SU-DHL-6 (cell line): ENCODE results near the gene FEM1B.

ENCODE experiments used
- H2AFZ ChIP-seq: fragments of 200-600 bp; sonication (generic); 2 replicates; pipeline ENCODE4 v1.6.1; 2014; ENCODE audit warnings: low read depth, mild to moderate bottlenecking, moderate library complexity, mixed read lengths, antibody characterized with exemption, low read length; ENCODE audit not compliant: severe bottlenecking
- H3F3A ChIP-seq: fragments of 200-600 bp; shearing (Covaris generic); 2 replicates; pipeline ENCODE4 v1.6.0; 2016; ENCODE audit warnings: antibody characterized with exemption, mild to moderate bottlenecking; ENCODE audit not compliant: insufficient read depth
- H3K27ac ChIP-seq: fragments of 200-600 bp; sonication (generic); 2 replicates; pipeline ENCODE4 v1.5.1; 2016; ENCODE audit warnings: low read depth, mild to moderate bottlenecking, low read length, moderate library complexity, mixed read lengths
- H3K27me3 ChIP-seq: fragments of 200-600 bp; sonication (generic), shearing (Covaris generic); 2 replicates; pipeline ENCODE4 v1.6.0; 2014; ENCODE audit warnings: mild to moderate bottlenecking, low read length
- H3K36me3 ChIP-seq: fragments of 200-600 bp; sonication (generic); 2 replicates; pipeline ENCODE4 v1.6.1; 2014; ENCODE audit warnings: mild to moderate bottlenecking, low read length, mixed read lengths
- H3K4me2 ChIP-seq: fragments of 300-600, 200-600 bp; shearing (Covaris generic), sonication (generic); 2 replicates; pipeline ENCODE4 v1.6.0; 2014; ENCODE audit warnings: low read length, low read depth, mild to moderate bottlenecking; ENCODE audit not compliant: poor library complexity, severe bottlenecking
- H3K4me3 ChIP-seq: fragments of 200-600 bp; sonication (generic); 2 replicates; pipeline ENCODE4 v1.5.1; 2014; ENCODE audit warnings: antibody characterized with exemption, low read length, mild to moderate bottlenecking, mixed read lengths; ENCODE audit not compliant: insufficient read depth, poor library complexity, severe bottlenecking
- H3K79me2 ChIP-seq: fragments of 200-600 bp; sonication (generic); 2 replicates; pipeline ENCODE4 v1.6.1; 2014; ENCODE audit warnings: mild to moderate bottlenecking, low read length, moderate library complexity; ENCODE audit not compliant: insufficient read depth
- H3K9ac ChIP-seq: fragments of 200-600 bp; sonication (generic); 2 replicates; pipeline ENCODE4 v1.7.0; 2014; ENCODE audit warnings: mild to moderate bottlenecking, low read length
- H3K9me2 ChIP-seq: fragments of 200-600 bp; sonication (generic); replicated peaks from 2 replicates; pipeline ENCODE4 v1.6.1; 2014; ENCODE audit warnings: low read length; ENCODE audit not compliant: insufficient read depth
- H3K9me3 ChIP-seq: fragments of 200-600 bp; sonication (generic); 2 replicates; pipeline ENCODE4 v1.6.1; 2014; ENCODE audit warnings: low read length, mixed read lengths; ENCODE audit not compliant: insufficient read depth
- H4K20me1 ChIP-seq: fragments of 200-600 bp; sonication (generic); 2 replicates; pipeline ENCODE4 v1.6.1; 2014; ENCODE audit warnings: low read depth, mild to moderate bottlenecking, antibody characterized with exemption, low read length, moderate library complexity, mixed read lengths
- EZH2phosphoT487 ChIP-seq: fragments of 200-600 bp; sonication (generic), shearing (Covaris generic); conservative IDR thresholded peaks from 2 replicates; pipeline ENCODE4 v1.6.1; 2018; ENCODE audit warnings: mild to moderate bottlenecking, antibody characterized with exemption, low read length, moderate library complexity, mixed read lengths
- TF ChIP-seq, protein P1 (sequence below): fragments of 200-600 bp; sonication (generic); IDR thresholded peaks from one replicate; pipeline ENCODE4 v1.5.1; 2017; ENCODE audit warnings: antibody characterized with exemption, mild to moderate bottlenecking, low read length, moderate library complexity; ENCODE audit not compliant: insufficient read depth, poor library complexity, severe bottlenecking

FEM1B gene

DNA sequence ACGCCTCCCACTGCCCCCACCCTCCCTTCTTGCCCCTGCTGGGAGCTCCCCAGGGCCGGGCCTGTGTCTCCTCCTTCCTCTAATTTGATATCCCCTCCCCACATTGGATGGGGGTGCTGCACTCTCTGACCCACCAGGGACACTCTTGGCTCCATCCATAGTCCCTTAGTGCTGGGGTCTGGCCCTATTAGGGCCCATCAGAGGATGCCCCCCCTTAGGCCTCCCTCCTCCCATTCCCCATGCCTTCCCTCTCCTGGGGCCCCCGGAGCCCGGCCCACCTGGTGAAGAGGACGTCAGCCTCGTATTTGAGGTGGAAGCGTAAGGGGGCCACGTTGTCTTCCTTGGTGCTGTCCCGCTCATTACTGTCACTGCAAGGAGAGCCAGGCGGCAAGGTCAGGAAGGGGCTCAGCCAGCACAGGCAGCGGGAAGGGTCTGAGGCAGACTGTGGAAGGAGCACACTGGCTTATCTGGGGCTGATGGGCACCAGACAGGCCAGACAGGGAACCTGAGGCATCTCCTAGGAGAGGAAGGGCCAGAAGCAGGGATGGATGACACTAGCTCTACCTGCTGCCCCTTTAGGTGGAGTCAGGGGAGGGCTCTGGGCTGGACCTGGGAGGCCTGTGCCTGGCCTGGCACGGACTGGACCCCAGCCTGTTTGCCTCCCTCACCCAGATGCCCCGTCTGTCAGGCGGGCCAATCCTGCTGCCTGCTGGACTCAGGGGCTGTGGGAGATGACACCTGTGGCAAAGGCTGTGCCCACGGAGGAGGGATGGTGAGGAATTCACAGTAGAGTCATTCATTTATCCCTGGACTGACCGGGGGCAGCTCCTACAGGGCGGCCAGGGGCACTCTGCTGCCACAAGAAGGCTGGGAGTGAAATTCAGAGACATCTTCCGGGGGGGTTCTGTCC, 36.2 kb downstream of the FEM1B start:
- Histone ChIP-seq H3K4me2 (no peak overlapping the region), H3K9me2 (no peaks in the 10 kb centered on the region), H3F3A (no peaks in the 10 kb centered on the region), H3K9me3 (no peaks in the 10 kb centered on the region), H2AFZ (no peak overlapping the region), H4K20me1 (no peaks in the 10 kb centered on the region), H3K9ac (no peak overlapping the region), H3K27me3 (no peaks in the 10 kb centered on the region), H3K4me3 (no peak overlapping the region), H3K36me3 (no peaks in the 10 kb centered on the region), H3K79me2 (no peaks in the 10 kb centered on the region), H3K27ac (no peak overlapping the region)
- TF ChIP-seq, protein P1, sequence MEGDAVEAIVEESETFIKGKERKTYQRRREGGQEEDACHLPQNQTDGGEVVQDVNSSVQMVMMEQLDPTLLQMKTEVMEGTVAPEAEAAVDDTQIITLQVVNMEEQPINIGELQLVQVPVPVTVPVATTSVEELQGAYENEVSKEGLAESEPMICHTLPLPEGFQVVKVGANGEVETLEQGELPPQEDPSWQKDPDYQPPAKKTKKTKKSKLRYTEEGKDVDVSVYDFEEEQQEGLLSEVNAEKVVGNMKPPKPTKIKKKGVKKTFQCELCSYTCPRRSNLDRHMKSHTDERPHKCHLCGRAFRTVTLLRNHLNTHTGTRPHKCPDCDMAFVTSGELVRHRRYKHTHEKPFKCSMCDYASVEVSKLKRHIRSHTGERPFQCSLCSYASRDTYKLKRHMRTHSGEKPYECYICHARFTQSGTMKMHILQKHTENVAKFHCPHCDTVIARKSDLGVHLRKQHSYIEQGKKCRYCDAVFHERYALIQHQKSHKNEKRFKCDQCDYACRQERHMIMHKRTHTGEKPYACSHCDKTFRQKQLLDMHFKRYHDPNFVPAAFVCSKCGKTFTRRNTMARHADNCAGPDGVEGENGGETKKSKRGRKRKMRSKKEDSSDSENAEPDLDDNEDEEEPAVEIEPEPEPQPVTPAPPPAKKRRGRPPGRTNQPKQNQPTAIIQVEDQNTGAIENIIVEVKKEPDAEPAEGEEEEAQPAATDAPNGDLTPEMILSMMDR, result no peak
- no peak for TF ChIP-seq EZH2phosphoT487

DNA sequence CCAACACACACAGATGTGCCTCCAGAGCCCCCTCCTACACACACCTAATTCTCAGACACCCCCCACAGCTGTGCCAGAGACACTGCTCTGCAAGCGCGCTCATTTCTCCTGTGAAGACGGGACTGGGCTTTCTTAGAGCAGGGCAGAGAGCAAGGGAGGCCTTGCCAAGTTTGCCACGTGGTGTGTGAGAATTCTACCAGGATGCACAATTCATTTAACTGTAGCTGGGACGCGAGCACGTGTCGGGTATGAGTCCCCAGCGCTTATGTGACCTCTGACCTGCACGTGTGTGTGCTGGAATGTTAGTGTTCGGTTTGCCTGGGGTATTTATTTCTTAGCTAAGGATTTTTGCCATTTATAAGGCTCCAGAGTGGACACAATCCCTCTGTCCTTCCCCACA, 37.0 kb downstream of the FEM1B start:
- Histone ChIP-seq H3K9me3 (no peaks in the 10 kb centered on the region), H2AFZ (no peak overlapping the region), H3K4me2 (no peak overlapping the region), H3K9me2 (no peaks in the 10 kb centered on the region), H3K79me2 (no peaks in the 10 kb centered on the region), H3K4me3 (no peak overlapping the region), H3K27me3 (no peaks in the 10 kb centered on the region), H3K9ac (no peak overlapping the region), H3K27ac (no peak overlapping the region), H3F3A (no peaks in the 10 kb centered on the region), H4K20me1 (no peaks in the 10 kb centered on the region), H3K36me3 (no peaks in the 10 kb centered on the region)
- TF ChIP-seq EZH2phosphoT487, result no peak
- TF ChIP-seq, protein P1, result no peak

DNA sequence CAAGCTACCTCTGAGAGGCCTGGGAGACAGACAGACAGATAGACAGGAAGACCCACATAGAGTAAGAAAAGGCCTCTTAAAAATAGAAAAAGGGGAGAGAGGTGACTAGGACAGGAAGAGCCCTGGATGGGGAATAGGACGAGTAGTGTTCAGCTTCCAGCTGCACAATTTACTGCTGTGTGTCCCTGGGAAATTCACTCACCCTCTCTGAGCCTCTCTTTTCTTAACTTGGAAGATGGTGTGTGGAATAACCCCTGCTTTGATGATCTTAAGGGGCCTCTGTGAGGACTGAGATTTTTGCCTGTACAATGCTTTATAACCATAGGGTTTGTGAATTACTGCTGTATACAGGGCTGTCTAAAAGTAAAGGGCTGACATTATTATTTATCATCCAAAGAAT, 37.5 kb downstream of the FEM1B start:
- H3K27me3 ChIP-seq, result no peaks in the 10 kb centered on the region
- no peaks in the 10 kb centered on the region for H3K36me3 ChIP-seq
- H3K9ac ChIP-seq, result no peak overlapping the region
- no peaks in the 10 kb centered on the region for H3K79me2 ChIP-seq
- no peaks in the 10 kb centered on the region for H4K20me1 ChIP-seq
- H3K9me3 ChIP-seq, result no peaks in the 10 kb centered on the region
- no peak overlapping the region for H3K4me3 ChIP-seq
- H2AFZ ChIP-seq, result no peak overlapping the region
- no peaks in the 10 kb centered on the region for H3K9me2 ChIP-seq
- H3F3A ChIP-seq, result no peaks in the 10 kb centered on the region
- no peak overlapping the region for H3K27ac ChIP-seq
- no peak overlapping the region for H3K4me2 ChIP-seq
- TF ChIP-seq, protein P1, result no peak
- no peak for TF ChIP-seq EZH2phosphoT487
